ENCODE results near the gene WDR64.
A peak's percentile ranks its signal among the peaks of the same experiment; 100 is the strongest.

DNA sequence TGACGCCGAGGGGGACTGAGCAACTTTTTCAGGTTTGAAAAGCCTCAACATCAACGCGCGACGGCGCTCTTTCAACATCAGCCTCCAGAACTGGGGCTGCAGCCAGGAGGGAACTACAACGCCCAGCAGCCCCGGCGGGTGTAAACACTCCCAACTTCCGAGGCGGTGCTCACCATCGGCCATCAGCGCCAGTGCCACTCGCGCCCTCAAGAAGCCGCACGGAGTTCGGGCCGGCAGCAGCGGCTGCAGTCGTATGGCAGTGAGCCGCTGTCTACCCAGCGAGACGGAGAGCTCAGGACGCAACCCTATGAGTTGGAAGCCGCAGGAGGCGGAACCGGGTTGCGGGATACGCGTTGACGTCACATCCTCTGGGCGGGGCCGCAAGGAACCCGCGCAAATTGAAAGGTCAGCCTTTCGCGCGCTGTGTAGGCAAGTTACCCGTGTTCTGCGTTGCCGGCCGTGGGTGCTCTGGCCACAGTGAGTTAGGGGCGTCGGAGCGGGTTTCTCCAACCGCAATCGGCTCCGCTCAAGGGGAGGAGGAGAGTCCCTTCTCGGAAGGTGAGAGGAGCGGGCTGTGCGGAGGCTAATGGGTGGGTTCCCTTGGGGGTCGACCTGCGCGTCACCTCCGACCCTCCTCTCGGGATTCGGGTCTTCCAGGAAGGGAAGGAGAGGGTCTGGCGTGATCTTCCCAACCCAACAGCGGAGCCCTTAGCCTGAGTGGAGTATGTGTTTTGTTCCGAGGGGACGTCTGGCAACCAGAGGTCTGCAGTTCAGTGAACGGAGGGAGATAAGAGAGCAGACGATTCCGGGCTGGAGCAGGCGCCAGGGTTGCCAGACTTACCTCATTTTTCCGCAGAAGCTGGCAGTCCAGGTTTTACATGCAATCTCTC lies 196.0 kb downstream of the WDR64 start, which contains the start of gene EXO1:
- TF ChIP-seq, protein P1, sequence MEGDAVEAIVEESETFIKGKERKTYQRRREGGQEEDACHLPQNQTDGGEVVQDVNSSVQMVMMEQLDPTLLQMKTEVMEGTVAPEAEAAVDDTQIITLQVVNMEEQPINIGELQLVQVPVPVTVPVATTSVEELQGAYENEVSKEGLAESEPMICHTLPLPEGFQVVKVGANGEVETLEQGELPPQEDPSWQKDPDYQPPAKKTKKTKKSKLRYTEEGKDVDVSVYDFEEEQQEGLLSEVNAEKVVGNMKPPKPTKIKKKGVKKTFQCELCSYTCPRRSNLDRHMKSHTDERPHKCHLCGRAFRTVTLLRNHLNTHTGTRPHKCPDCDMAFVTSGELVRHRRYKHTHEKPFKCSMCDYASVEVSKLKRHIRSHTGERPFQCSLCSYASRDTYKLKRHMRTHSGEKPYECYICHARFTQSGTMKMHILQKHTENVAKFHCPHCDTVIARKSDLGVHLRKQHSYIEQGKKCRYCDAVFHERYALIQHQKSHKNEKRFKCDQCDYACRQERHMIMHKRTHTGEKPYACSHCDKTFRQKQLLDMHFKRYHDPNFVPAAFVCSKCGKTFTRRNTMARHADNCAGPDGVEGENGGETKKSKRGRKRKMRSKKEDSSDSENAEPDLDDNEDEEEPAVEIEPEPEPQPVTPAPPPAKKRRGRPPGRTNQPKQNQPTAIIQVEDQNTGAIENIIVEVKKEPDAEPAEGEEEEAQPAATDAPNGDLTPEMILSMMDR (IDR thresholded peaks at IDR 0.05; ENCODE audit: low read depth, low read length) = peak; percentile 69
- TF ChIP-seq EZH2phosphoT487 (IDR thresholded peaks at IDR 0.05; ENCODE audit: low read depth) = no peak

All from OCI-LY3 (cell line).